H1 (cell line): ENCODE measurements around the gene MRPL40. TPM values are rescaled to one million over a fixed set of nuclear protein-coding genes. Genes with fewer than 3 reads are reported as not detected.

ENCODE experiments used
- CTCF ChIA-PET: fragments of 300-600 bp; sonication (Branson Sonifier 250); formaldehyde crosslinking; loops from one replicate; lab custom pipeline; 2021; ENCODE audit not compliant: partially characterized antibody; lab: Charles Lee
- POLR2A ChIA-PET: fragments of 300-600 bp; sonication (Branson Sonifier 250); formaldehyde crosslinking; loops from one replicate; lab custom pipeline; 2021; ENCODE audit warnings: inconsistent platforms; ENCODE audit not compliant: partially characterized antibody; lab: Charles Lee
- DNase-seq, 2 experiments: peaks; one replicate each; pipeline versions ENCODE4 v3.0.0 to v3.0.0-alpha.2; 2010 to 2022; ENCODE audit warnings: low spot score in 2 of 2, low read depth in 1 of 2, mixed read lengths in 1 of 2
- FAIRE-seq: peaks from 2 replicates; lab custom pipeline; 2011; peaks lifted over from hg19 to GRCh38; lab: Jason Lieb, UNC
- H2AFZ ChIP-seq: 2 replicates; pipeline ENCODE4 v1.8.1; 2012; ENCODE audit warnings: low read length, inconsistent platforms
- H2AK5ac ChIP-seq: 2 replicates; pipeline ENCODE4 v1.6.1; 2013; ENCODE audit warnings: low read depth, low read length
- H2BK120ac ChIP-seq: replicated peaks from 2 replicates; pipeline ENCODE3; 2013; ENCODE audit warnings: low read depth, low read length, inconsistent platforms
- H2BK12ac ChIP-seq: 2 replicates; pipeline ENCODE4 v1.6.1; 2013; ENCODE audit warnings: low read depth, low read length
- H2BK15ac ChIP-seq: 2 replicates; pipeline ENCODE4 v1.6.1; 2013; ENCODE audit warnings: low read length
- H2BK20ac ChIP-seq: 2 replicates; pipeline ENCODE4 v1.6.1; 2013; ENCODE audit warnings: low read length
- H2BK5ac ChIP-seq: 2 replicates; pipeline ENCODE4 v1.6.1; 2013; ENCODE audit warnings: low read depth, low read length
- H3K14ac ChIP-seq: 2 replicates; pipeline ENCODE4 v1.6.1; 2013; ENCODE audit warnings: inconsistent platforms; ENCODE audit not compliant: insufficient read length
- H3K18ac ChIP-seq: 2 replicates; pipeline ENCODE4 v1.6.1; 2013; ENCODE audit warnings: low read length; ENCODE audit errors: extremely low read depth
- H3K23ac ChIP-seq: 2 replicates; pipeline ENCODE4 v1.6.1; 2013; ENCODE audit warnings: inconsistent platforms; ENCODE audit not compliant: insufficient read length
- H3K23me2 ChIP-seq: 2 replicates; pipeline ENCODE4 v1.6.1; 2013; ENCODE audit warnings: low read depth, low read length
- H3K27ac ChIP-seq: 2 replicates; pipeline ENCODE4 v1.6.1; 2011; ENCODE audit warnings: low read depth, low read length, inconsistent platforms
- H3K27me3 ChIP-seq, 4 experiments: replicated peaks in 1 of 4; 1 replicate in 1 of 4; 2 replicates in 3 of 4; pipeline versions ENCODE4 v1.6.1 to v1.8.1; 2011 to 2013; ENCODE audit warnings: low read length in 3 of 4, mild to moderate bottlenecking in 3 of 4, inconsistent platforms in 2 of 4, mixed read lengths in 2 of 4, moderate library complexity in 1 of 4; ENCODE audit not compliant: control insufficient read depth in 3 of 4, insufficient read depth in 3 of 4; ENCODE audit errors: extremely low read depth in 1 of 4
- H3K36me3 ChIP-seq, 4 experiments: 2 replicates each; pipeline versions ENCODE4 v1.6.1 to v1.8.1; 2011 to 2013; ENCODE audit warnings: mild to moderate bottlenecking in 4 of 4, low read length in 3 of 4, moderate library complexity in 2 of 4, control low read depth in 1 of 4, inconsistent platforms in 1 of 4; ENCODE audit not compliant: insufficient read depth in 4 of 4, control insufficient read depth in 2 of 4
- H3K4ac ChIP-seq: replicated peaks from 2 replicates; pipeline ENCODE3; 2013; ENCODE audit warnings: low read length, low read depth, mixed read lengths, inconsistent platforms; ENCODE audit not compliant: insufficient read length
- H3K4me1 ChIP-seq, 4 experiments: replicated peaks in 1 of 4; 1 replicate in 1 of 4; 2 replicates in 3 of 4; pipeline versions ENCODE4 v1.6.1 to v1.8.1; 2011 to 2013; ENCODE audit warnings: low read length in 3 of 4, inconsistent platforms in 2 of 4, mixed read lengths in 1 of 4; ENCODE audit not compliant: insufficient read depth in 4 of 4, control insufficient read depth in 3 of 4
- H3K4me2 ChIP-seq, 2 experiments: 2 replicates each; pipeline versions ENCODE4 v1.6.1 to v1.8.1; 2011 to 2013; ENCODE audit warnings: low read depth in 2 of 2, low read length in 2 of 2, control low read depth in 1 of 2, inconsistent platforms in 1 of 2, mild to moderate bottlenecking in 1 of 2; ENCODE audit not compliant: insufficient read depth in 1 of 2
- H3K4me3 ChIP-seq, 4 experiments: fragments of 200-600, 300-600 bp in 1 of 4; sonication (generic), shearing (Covaris generic), sonication (Bioruptor Twin) in 1 of 4; 2 replicates each; pipeline versions ENCODE4 v1.5.1 to v1.8.1; 2011 to 2016; ENCODE audit warnings: low read length in 4 of 4, low read depth in 3 of 4, control low read depth in 2 of 4, inconsistent platforms in 2 of 4, mild to moderate bottlenecking in 2 of 4, mixed read lengths in 1 of 4, moderate library complexity in 1 of 4; ENCODE audit not compliant: insufficient read depth in 2 of 4; ENCODE audit errors: extremely low read depth in 1 of 4
- H3K56ac ChIP-seq: replicated peaks from 2 replicates; pipeline ENCODE3; 2013; ENCODE audit warnings: low read depth, mild to moderate bottlenecking, mixed read lengths, low read length, inconsistent platforms; ENCODE audit not compliant: insufficient read length
- H3K79me1 ChIP-seq: 2 replicates; pipeline ENCODE4 v1.6.1; 2013; ENCODE audit warnings: low read depth, low read length, control low read depth
- H3K79me2 ChIP-seq, 2 experiments: 2 replicates each; pipeline versions ENCODE4 v1.6.1 to v1.8.1; 2012 to 2013; ENCODE audit warnings: low read length in 2 of 2, mild to moderate bottlenecking in 2 of 2, inconsistent platforms in 1 of 2; ENCODE audit not compliant: insufficient read depth in 2 of 2, control insufficient read depth in 1 of 2
- H3K9ac ChIP-seq, 4 experiments: replicated peaks in 1 of 4; 1 replicate in 1 of 4; 2 replicates in 3 of 4; pipeline versions ENCODE4 v1.6.1 to v1.8.1; 2011 to 2013; ENCODE audit warnings: low read depth in 3 of 4, low read length in 3 of 4, control low read depth in 2 of 4, mild to moderate bottlenecking in 2 of 4, moderate library complexity in 2 of 4, inconsistent platforms in 1 of 4; ENCODE audit errors: extremely low read depth in 1 of 4
- H3K9me3 ChIP-seq, 2 experiments: 2 replicates each; pipeline versions ENCODE4 v1.6.1 to v1.8.1; 2012 to 2013; ENCODE audit warnings: mild to moderate bottlenecking in 2 of 2, moderate library complexity in 2 of 2, control low read depth in 1 of 2, inconsistent platforms in 1 of 2, low read depth in 1 of 2, low read length in 1 of 2, mixed read lengths in 1 of 2; ENCODE audit not compliant: insufficient read depth in 2 of 2
- H4K20me1 ChIP-seq, 2 experiments: replicated peaks in 1 of 2; 2 replicates each; pipeline versions ENCODE3 to v1.8.1; 2011 to 2013; ENCODE audit warnings: inconsistent platforms in 2 of 2, low read length in 2 of 2, mild to moderate bottlenecking in 1 of 2; ENCODE audit not compliant: insufficient read depth in 2 of 2, control insufficient read depth in 1 of 2
- H4K5ac ChIP-seq: 2 replicates; pipeline ENCODE4 v1.6.1; 2013; ENCODE audit warnings: low read length, low read depth, mixed read lengths, inconsistent platforms; ENCODE audit not compliant: insufficient read length
- H4K8ac ChIP-seq: 2 replicates; pipeline ENCODE4 v1.8.0; 2013; ENCODE audit warnings: mild to moderate bottlenecking, moderate library complexity, low read length, inconsistent platforms; ENCODE audit not compliant: insufficient read depth; ENCODE audit errors: extremely low read depth
- H4K91ac ChIP-seq: replicated peaks from 2 replicates; pipeline ENCODE3; 2013; ENCODE audit warnings: low read length, mixed read lengths, inconsistent platforms; ENCODE audit not compliant: insufficient read length
- CBX8 ChIP-seq: fragments of 300-800, 300-1000 bp; sonication (generic); IDR thresholded peaks from 2 replicates; pipeline ENCODE4 v1.7.1; 2016; ENCODE audit warnings: low read depth, low read length, borderline replicate concordance
- CHD2 ChIP-seq: IDR thresholded peaks from 2 replicates; pipeline ENCODE4 v1.6.1; 2012; ENCODE audit warnings: low read length, improper control_type of control experiment
- FOSL1 ChIP-seq: IDR thresholded peaks from 2 replicates; pipeline ENCODE4 v1.6.1; 2011; ENCODE audit warnings: mild to moderate bottlenecking, low read depth, low read length, moderate library complexity; ENCODE audit not compliant: insufficient read depth
- MAFK ChIP-seq: IDR thresholded peaks from 2 replicates; pipeline ENCODE4 v1.6.1; 2012; ENCODE audit warnings: low read depth, mild to moderate bottlenecking, improper control_type of control experiment, low read length
- POLR2A ChIP-seq, 2 experiments: IDR thresholded peaks; 1 replicate in 1 of 2; 2 replicates in 1 of 2; pipeline ENCODE4 v1.6.1; 2011; ENCODE audit warnings: low read depth in 2 of 2, low read length in 2 of 2, mild to moderate bottlenecking in 2 of 2; ENCODE audit errors: control extremely low read depth in 1 of 2
- SAP30 ChIP-seq: fragments of 300-600 bp; sonication (generic); IDR thresholded peaks from 2 replicates; pipeline ENCODE4 v1.7.1; 2012; ENCODE audit warnings: low read length, moderate library complexity, mild to moderate bottlenecking, inconsistent platforms; ENCODE audit not compliant: insufficient read depth, insufficient replicate concordance
- SIN3A ChIP-seq, 2 experiments: IDR thresholded peaks in 1 of 2; conservative IDR thresholded peaks in 1 of 2; 2 replicates each; pipeline ENCODE4 v1.6.1; 2011 to 2012; ENCODE audit warnings: low read length in 2 of 2, improper control_type of control experiment in 1 of 2, low read depth in 1 of 2, mild to moderate bottlenecking in 1 of 2
- SP4 ChIP-seq: IDR thresholded peaks from 2 replicates; pipeline ENCODE4 v1.6.1; 2012; ENCODE audit warnings: low read length, inconsistent platforms
- SRF ChIP-seq: IDR thresholded peaks from 2 replicates; pipeline ENCODE4 v1.6.1; 2011; ENCODE audit warnings: mild to moderate bottlenecking, low read depth, low read length, moderate library complexity
- TAF7 ChIP-seq: optimal IDR thresholded peaks from 2 replicates; pipeline ENCODE3; 2011; ENCODE audit warnings: low read depth, mild to moderate bottlenecking, inconsistent platforms, low read length, moderate library complexity, borderline replicate concordance
- ZNF274 ChIP-seq: IDR thresholded peaks from 2 replicates; pipeline ENCODE4 v1.7.0; 2012; ENCODE audit warnings: low read length, borderline replicate concordance; ENCODE audit errors: extremely low read depth
- WGBS, 2 experiments: shearing (Covaris generic) in 1 of 2; methylation state at CpG; one replicate each; pipeline versions ENCODE4 v1.1.6 to v1.1.7; 2013 to 2015; ENCODE audit warnings: low lambda C conversion rate in 2 of 2, mixed read lengths in 2 of 2, inconsistent platforms in 1 of 2, low coverage in 1 of 2, missing lambda C conversion rate in 1 of 2; ENCODE audit not compliant: insufficient replicate concordance in 2 of 2, insufficient coverage in 1 of 2, insufficient read length in 1 of 2; ENCODE audit errors: extremely low coverage in 1 of 2, missing lambda C conversion rate in 1 of 2; 5-methylcytosine and 5-hydroxymethylcytosine counted together
- polyA plus RNA-seq, 7 experiments: library from polyadenylated mRNA; depleted of rRNA in 3 of 7; stranded (reverse) in 5 of 7; unstranded in 2 of 7; fragments of >200 nt in 5 of 7; fragments of 200-250 nt in 2 of 7; gene quantifications; 1 replicate in 5 of 7; 2 replicates in 1 of 7; 4 replicates in 1 of 7; pipeline versions ENCODE4 v1.2.1 to v1.2.3, GENCODE V29; 2011 to 2013; ENCODE audit warnings: missing spikeins in 2 of 7, mixed read lengths in 2 of 7
- total RNA-seq: library from RNA; stranded (reverse); fragmentation: NEBNext Ultra II Directional; extraction: Animal tissue kit (Norgen Biotek cat#: 25700); gene quantifications from 2 replicates; pipeline ENCODE4 v1.2.1, GENCODE V29; 2021
- TF ChIP-seq, protein P1 (sequence below): IDR thresholded peaks from 2 replicates; pipeline ENCODE4 v1.6.1; 2011; ENCODE audit warnings: low read length, improper control_type of control experiment
- TF ChIP-seq, protein P2 (sequence below): IDR thresholded peaks from 2 replicates; pipeline ENCODE4 v1.6.1; 2011; ENCODE audit warnings: low read depth, mild to moderate bottlenecking, low read length; ENCODE audit not compliant: insufficient read depth

MRPL40 gene
- total and polyA plus RNA-seq, 2 of the 8 experiments (the other 6 are each of a cell fraction or from before 2014, with no cell fraction given), result 12.4 to 14.5 TPM

DNA sequence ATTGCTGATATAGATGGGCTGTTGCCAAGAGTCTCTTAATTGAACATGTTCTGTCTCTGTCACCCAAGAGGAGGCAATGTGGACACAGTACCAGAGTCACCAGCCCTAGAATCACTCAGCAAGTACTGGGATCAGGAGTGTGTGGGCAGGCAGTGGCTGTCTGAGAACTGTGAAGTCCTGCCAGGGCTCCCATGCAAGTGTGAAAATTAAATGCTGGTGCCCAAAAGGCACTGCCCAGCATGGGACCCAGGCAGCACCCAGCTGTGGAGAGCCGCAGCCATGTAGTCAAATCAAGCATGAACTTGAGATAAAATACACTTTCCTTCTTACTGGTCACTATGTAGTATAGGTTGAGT, 20.7 kb upstream of the MRPL40 start:
- H2BK12ac ChIP-seq, result no peak overlapping the region
- H3K23me2 ChIP-seq, result no peaks in the 10 kb centered on the region
- H3K79me1 ChIP-seq, result peaks cover 20% of the 10 kb centered on the region
- H4K91ac ChIP-seq, result no peak overlapping the region
- H3K18ac ChIP-seq, result no peak overlapping the region
- H3K14ac ChIP-seq, result no peak overlapping the region
- no peak overlapping the region for H3K56ac ChIP-seq
- DNase-seq (no peak), FAIRE-seq (no peak)
- H3K79me2 ChIP-seq, result peaks cover 10 to 60% of the 10 kb centered on the region in 2 experiments
- H3K27me3 ChIP-seq, result no peaks in the 10 kb centered on the region
- H3K36me3 ChIP-seq, result peaks cover 5 to 24% (median 17%) of the 10 kb centered on the region in 4 experiments; a peak in 7 of 8 replicates
- no peaks in the 10 kb centered on the region; a peak in 1 of 7 replicates for H3K4me1 ChIP-seq
- 100% methylated on average over 1 of the region's 1 CpG; no CpG with 5 or more reads in 1 of the 2 experiments for WGBS, 2 experiments
- H3K4ac ChIP-seq, result no peak overlapping the region
- no peak overlapping the region for H3K27ac ChIP-seq
- no peak overlapping the region for H4K5ac ChIP-seq
- H2AK5ac ChIP-seq, result no peak overlapping the region
- peaks cover 13 to 24% of the 10 kb centered on the region in 2 experiments for H4K20me1 ChIP-seq
- TF ChIP-seq, protein P1, sequence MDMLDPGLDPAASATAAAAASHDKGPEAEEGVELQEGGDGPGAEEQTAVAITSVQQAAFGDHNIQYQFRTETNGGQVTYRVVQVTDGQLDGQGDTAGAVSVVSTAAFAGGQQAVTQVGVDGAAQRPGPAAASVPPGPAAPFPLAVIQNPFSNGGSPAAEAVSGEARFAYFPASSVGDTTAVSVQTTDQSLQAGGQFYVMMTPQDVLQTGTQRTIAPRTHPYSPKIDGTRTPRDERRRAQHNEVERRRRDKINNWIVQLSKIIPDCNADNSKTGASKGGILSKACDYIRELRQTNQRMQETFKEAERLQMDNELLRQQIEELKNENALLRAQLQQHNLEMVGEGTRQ, result no peak
- TF ChIP-seq POLR2A (IDR thresholded peaks at IDR 0.05; ENCODE audit: control extremely low read depth in 1 of 2, low read depth in 2 of 2, low read length in 2 of 2), result no peak
- no peak for TF ChIP-seq SAP30
- no peak for TF ChIP-seq SIN3A (conservative IDR thresholded peaks at IDR 0.05 in 1 of 2, IDR thresholded peaks at IDR 0.05 in 1 of 2; ENCODE audit: low read depth in 1 of 2, low read length in 2 of 2)
- no peak for TF ChIP-seq CHD2
- no peak for TF ChIP-seq MAFK
- no peak for TF ChIP-seq TAF7
- TF ChIP-seq CBX8, result no peak
- no peak for TF ChIP-seq SRF
- no peak for TF ChIP-seq ZNF274
- TF ChIP-seq FOSL1, result no peak
- TF ChIP-seq, protein P2, sequence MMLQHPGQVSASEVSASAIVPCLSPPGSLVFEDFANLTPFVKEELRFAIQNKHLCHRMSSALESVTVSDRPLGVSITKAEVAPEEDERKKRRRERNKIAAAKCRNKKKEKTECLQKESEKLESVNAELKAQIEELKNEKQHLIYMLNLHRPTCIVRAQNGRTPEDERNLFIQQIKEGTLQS, result no peak
- TF ChIP-seq SP4, result no peak
- no peak overlapping the region for H4K8ac ChIP-seq
- no peak overlapping the region for H3K4me2 ChIP-seq
- no peak overlapping the region for H3K9ac ChIP-seq
- H2BK5ac ChIP-seq, result no peak overlapping the region
- no peak overlapping the region for H3K23ac ChIP-seq
- no peak overlapping the region for H2BK20ac ChIP-seq
- no peaks in the 10 kb centered on the region for H3K9me3 ChIP-seq
- ChIA-PET CTCF (interaction anchor here (1.2 kb wide), 1 partner anchor 20 kb away, joined by 6 read pairs; no protein-coding TSS in a partner anchor), POLR2A (interaction anchor here (1.0 to 4.8 kb wide), 4 partner anchors 13 to 20 kb away, joined by 3 to 24 read pairs (median 8); partner anchors contain the start of genes HIRA and MRPL40)
- H2BK15ac ChIP-seq, result no peak overlapping the region
- H3K4me3 ChIP-seq, result no peak overlapping the region
- no peak overlapping the region for H2BK120ac ChIP-seq
- no peak overlapping the region for H2AFZ ChIP-seq
